DMS153 treated with DMSO at 0.1 percent for 48 hours (cell line): Measurements from ENCODE around the gene NPAS3.

ENCODE experiments used
- DNase-seq: peaks from one replicate; lab custom pipeline; 2025; ENCODE audit not compliant: unreplicated experiment; lab: John Stamatoyannopoulos, UW

Gene NPAS3

DNA sequence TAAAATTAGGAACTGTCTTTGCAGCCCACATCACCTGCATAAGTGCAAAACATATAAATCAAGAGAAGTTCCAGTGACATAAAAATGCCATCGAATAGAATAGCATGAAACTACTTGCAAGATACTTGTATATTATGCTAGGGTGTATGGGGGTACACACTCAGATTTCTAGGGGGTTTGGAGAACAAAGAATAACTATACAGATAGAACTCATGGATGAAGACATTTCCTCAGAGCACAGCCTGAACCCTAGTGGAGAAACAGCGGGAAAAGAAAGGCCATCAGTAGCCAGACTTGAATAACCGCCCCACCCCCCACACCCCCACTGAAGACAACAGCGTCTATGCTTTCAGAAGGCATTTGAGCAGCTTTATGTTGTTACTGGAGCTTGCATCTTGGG, 425.8 kb downstream of the NPAS3 start:
- DNase-seq: no peak

- no peak for DNase-seq
These were observed 430.4 kb downstream of the NPAS3 start for GRCh38 chr14:33369041-33369440.

DNA sequence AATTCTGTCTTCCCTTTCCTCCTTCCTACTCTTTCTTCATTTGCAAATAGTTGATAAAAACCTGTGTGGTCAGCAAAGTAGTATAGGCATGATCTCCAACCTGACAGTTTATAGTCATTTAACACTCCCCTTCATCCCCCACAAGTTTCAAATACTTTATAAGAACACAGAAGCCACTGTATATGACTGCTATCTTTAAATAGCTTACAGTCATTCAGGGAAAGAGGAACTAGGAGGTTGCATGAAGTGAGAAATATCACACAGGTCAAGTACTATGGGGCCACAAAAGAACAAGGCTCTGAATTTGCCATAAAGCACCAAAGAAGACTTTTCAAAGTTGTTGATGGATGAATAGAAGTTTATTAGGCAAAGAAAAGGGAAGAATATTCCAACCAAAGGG, 431.3 kb downstream of the NPAS3 start:
- DNase-seq: no peak

DNA sequence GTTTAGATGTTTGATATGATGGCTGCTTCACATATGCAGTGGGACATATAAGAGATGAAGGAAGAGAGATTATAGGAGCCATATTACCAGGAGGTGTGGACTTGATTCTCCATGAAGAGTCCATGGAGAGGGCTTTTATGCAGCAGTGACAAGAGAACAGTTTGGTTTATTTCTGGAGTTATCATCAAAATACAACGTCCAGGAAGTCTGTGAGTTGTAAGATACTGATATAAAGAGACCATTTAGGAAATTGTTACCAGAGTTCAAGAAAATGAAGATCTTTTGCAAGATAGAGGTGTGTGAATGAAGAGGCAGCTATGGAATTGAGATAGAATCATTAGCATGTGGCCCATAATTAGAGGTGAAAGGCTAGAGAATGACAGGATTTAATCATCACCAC, 431.7 kb downstream of the NPAS3 start:
- DNase-seq: no peak

GRCh38 chr14:33375196-33375595, 436.5 kb downstream of the NPAS3 start:
- no peak for DNase-seq

GRCh38 chr14:33375786-33376185, 437.1 kb downstream of the NPAS3 start:
- no peak for DNase-seq

DNA sequence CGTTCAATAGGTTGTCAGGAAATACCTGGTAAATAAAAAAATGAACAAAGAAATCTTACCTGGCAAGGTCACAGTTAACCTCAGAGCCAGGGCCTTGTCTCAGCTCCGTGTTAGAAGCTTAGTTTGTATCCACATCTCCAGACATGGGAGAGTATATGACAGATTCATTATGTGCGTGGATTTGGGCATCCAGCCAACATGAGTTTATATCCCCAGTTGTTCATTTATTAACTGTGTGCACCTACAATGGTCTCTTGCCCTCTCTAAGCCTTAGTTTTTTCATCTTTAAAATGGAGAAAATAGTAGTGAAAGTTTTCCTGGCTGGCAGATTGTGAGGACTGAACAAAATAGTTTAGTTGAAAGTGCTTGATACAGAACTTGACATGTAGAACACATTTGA, 437.8 kb downstream of the NPAS3 start:
- DNase-seq: peak; percentile 10

- DNase-seq: no peak
These were observed 439.1 kb downstream of the NPAS3 start for GRCh38 chr14:33377596-33378390.

DNA sequence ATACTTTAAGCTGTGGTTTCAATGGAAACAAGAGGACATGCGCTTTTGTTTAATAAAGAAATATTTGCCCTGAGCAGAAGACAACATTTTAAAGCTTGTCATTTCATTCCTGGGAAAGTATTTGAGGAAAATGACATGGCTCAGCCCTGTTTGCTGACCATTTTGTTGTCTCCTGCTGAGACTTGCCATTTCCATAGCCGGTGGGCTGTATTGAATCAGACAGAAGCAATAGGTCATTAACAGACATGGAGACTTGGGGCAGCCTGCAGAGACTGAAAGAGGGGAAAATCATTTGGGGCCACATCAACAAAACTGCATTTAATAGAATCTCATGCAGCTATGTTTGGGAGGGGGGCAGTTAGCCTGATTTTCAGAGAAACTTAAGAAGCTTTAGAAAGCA, 443.0 kb downstream of the NPAS3 start:
- DNase-seq: no peak

- no peak for DNase-seq
These were observed 447.5 kb downstream of the NPAS3 start for GRCh38 chr14:33386140-33386539.

GRCh38 chr14:33386781-33387180, 448.1 kb downstream of the NPAS3 start:
- DNase-seq: no peak

DNA sequence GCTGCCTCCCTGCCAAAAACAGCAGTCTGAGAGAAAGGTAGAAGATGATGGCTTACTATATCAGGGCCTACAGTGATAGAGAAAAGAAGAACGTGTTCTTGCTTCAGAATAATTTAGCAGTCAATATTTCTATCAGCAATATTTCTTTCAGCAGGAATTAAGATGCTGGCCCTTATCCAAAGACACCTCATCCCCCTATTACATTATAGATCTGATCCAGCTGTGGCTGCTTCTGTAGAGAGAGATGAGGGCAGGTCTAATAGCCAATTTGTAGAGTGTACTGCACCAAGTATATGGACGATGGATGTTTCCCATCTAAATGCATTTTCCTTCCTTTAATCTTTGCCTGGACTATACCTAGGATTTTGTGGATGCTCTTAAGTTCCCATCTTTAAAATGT, 451.7 kb downstream of the NPAS3 start:
- DNase-seq: no peak

GRCh38 chr14:33393231-33393894, 454.7 kb downstream of the NPAS3 start:
- peak; percentile 33 for DNase-seq

DNA sequence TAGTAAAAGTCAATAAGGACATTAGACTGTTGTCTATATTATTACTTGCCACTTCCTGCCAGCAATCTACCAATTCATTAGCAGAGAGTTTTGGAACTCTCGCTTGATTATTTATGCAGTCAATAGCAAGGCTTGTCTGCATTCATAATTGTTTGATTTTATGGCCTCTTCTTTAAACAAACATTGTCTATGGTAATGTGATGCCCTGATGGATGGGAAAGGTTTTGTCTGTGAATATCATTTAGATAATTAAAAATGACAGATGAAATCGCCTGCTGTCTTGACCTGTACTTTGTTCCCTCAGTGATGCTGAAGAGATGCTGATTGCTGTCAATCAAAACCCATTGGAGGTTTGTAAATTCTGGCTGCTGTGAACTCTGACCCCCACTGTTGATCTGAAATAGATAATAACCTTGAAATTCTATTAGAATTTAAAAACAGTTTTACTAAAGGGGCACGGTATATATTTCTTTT, 455.3 kb downstream of the NPAS3 start:
- DNase-seq: peak; percentile 82

DNA sequence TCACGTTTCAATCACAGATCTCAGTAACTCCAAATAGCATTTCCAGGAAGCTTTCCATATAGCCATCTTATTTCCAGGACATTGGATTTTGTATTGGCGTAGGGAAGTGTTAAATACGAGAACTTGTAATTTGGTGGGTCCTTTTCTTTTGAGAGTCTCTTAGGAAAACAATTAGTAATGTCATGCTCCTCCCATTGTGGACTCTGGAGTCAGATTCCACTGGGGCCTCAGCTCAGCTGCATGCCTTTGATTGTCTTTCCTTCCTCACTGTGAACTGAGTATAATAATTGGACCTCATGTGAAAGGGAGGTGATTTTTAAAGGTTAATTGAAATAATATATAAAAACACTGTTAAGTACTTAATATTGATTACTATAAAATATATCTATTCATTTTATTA, 462.6 kb downstream of the NPAS3 start:
- DNase-seq: no peak

DNA sequence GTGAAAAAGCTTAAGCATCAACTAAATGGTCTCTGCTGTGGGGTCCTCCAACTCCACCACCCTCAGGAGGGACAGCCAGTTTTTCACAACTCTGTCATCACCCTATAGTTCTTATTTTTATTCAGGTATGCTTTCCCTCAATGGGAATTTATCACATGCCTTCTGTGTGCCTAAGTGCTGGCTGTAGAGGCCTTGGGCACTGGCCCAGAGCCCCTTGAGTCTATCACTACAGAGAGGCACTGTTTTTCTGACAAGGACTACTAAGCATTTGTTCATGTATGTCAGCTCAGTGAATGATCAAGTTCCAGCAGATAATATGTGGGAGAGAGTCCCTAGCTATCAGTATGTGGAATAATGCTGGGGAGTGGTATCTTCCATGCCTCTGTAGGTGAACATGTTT, 463.9 kb downstream of the NPAS3 start:
- DNase-seq: no peak

DNA sequence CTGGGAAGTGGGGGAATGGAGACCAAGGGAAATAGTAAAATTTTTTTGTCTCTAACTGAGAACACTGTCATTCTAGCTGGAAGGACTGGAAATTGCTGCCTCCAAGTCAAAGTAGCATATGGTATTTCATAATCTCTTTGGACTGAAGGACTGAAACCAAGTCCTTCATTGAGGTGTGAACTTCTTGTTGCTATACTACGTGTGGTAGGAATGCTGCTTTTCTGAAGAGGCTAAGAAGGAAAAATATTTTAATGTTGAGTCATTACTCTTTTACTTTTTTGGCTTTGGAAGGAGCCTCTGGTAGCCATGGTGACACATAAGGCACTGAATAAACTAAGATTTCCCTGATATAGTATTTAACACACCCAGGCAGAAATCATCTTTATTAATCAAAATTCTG, 465.4 kb downstream of the NPAS3 start:
- no peak for DNase-seq

GRCh38 chr14:33404964-33405574, 466.4 kb downstream of the NPAS3 start:
- no peak for DNase-seq

GRCh38 chr14:33406766-33407165, 468.1 kb downstream of the NPAS3 start:
- no peak for DNase-seq

- DNase-seq: no peak
These were observed 469.6 kb downstream of the NPAS3 start for GRCh38 chr14:33408291-33408690.

- DNase-seq: no peak
These were observed 473.8 kb downstream of the NPAS3 start for GRCh38 chr14:33412450-33412849.

DNA sequence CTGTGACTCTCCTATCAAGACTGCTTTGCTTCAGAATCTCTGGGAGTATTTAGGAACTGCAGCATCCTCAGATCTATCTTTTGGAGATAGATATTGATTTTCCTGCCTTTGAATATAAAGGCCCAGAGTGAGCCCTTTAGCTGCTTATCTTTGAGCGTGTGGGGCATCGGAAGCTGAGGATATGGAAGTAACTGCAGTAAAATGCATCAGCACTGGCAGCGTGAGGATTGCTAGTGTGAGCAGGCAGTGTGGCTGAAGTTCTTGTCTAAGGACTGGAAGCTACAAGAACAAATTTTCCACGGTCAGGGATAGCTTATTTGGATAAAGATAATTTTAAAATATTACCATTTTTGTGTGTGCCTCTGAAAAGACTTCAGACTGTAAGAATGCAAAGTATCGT, 474.7 kb downstream of the NPAS3 start:
- DNase-seq: no peak
